Activated CD4-positive, alpha-beta T cell treated with anti-CD3 and anti-CD28 coated beads, Interleukin-2, amount 10 ng/mL, durations not matched to agents 24 days and 14 days (primary cell): ENCODE data around the gene PDE8A. TPM values are rescaled to one million over a fixed set of nuclear protein-coding genes. Genes with fewer than 3 reads are reported as not detected.

ENCODE experiments used
- DNase-seq: peaks from one replicate; pipeline ENCODE4 v3.0.0; 2022
- H3K27ac Mint-ChIP-seq: one replicate; pipeline ENCODE4 v1.8.0; 2022; ENCODE audit warnings: mild to moderate bottlenecking, mixed read lengths
- H3K27me3 Mint-ChIP-seq: one replicate; pipeline ENCODE4 v1.8.0; 2022; ENCODE audit warnings: mixed read lengths
- H3K36me3 Mint-ChIP-seq: one replicate; pipeline ENCODE4 v1.8.0; 2022; ENCODE audit warnings: low read depth, mild to moderate bottlenecking, mixed read lengths
- H3K4me1 Mint-ChIP-seq: one replicate; pipeline ENCODE4 v1.8.0; 2021; ENCODE audit warnings: mixed read lengths
- H3K4me3 Mint-ChIP-seq: one replicate; pipeline ENCODE4 v1.8.0; 2022; ENCODE audit warnings: mild to moderate bottlenecking, moderate library complexity, mixed read lengths
- H3K9me3 Mint-ChIP-seq: one replicate; pipeline ENCODE4 v1.8.0; 2021; ENCODE audit warnings: mixed read lengths
- intact Hi-C: fragments of 100-400 bp; cut with micrococcal nuclease; formaldehyde crosslinking; loops from one replicate; pipeline ENCODE4 v1.15.1; 2023
- total RNA-seq: library from RNA; stranded (reverse); gene quantifications from 2 replicates; pipeline ENCODE4 v1.2.3, GENCODE V29; 2022

The PDE8A gene
- total RNA-seq, 1 donor from 2014 or later = 21.1 TPM

DNA sequence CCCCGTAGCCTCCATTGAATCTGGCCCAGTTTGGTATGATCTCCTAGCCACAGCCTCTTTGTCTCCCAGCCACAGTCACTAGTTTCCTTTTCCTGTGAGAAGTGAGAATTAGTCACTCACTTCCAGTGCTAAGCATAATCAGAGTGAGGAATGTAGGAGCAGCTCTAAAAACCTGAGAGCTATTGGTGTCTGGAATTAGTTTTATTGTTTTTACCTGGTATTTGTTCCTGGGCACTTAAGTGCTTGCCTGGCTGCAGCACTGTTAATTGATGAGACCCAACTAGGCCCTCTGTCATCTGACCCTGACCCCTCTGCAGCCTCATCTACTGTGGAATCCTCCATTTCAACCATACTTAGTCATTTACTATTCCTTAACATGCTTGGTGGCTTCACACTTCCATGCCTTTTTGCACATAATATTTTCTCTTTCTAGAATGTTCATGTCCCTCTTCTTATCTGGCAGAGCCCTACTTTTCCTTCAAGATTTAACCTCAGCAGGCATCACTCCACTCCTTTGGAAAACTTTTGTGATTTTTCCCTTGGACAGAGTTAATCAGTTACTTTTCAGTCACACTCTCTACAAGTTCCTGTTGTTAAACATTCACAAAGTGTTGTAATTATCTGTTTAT lies 48.8 kb downstream of the PDE8A start:
- peak; percentile 63 for DNase-seq
- peaks cover 30% of the 10 kb centered on the region for H3K4me1 Mint-ChIP-seq
- H3K27ac Mint-ChIP-seq = peak overlapping the region; percentile 10
- no peaks in the 10 kb centered on the region for H3K9me3 Mint-ChIP-seq
- H3K27me3 Mint-ChIP-seq = no peaks in the 10 kb centered on the region
- no peaks in the 10 kb centered on the region for H3K36me3 Mint-ChIP-seq
- intact Hi-C loops = loop anchor here (5.0 kb wide), 1 partner anchor 48 kb away; the partner anchor contains the start of gene PDE8A
- H3K4me3 Mint-ChIP-seq = no peak overlapping the region

DNA sequence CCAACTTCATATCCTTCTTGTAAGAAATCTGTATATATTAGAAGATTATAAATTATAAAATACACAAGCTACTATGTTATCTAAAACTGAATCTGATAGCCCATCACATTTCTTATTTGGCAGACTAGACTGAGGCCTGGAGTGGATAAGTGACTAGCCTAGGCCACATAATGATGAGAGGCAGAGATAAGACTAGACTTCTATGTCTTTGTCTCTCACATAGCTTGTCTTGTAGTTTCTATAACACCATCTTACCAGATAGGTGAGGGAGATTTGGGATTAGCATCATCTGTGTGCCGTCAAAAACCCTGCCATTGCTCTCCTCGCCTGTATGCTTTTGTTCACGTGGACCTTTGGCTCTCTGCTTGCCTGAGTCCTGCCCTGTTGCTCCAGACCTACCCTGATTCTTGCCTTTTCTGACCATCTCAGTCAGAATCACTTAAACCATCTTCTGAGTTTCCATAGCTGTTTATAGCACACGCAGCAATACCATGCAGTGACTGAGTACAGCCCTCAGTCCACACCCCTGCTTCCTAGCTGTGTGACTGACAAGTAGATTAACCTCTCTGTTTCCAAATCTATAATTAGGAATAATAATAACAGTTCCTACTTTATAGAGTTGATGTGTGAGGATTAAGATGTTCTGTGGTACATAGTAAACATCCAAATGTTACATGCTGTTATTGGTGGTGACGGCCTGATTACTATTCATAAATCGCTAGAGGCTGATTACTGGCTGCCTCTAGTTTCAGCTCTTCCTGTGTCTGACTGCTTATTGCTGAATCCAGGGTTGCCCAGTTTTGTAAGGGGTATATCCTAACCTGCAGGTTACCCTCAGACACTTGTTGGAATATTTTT lies 49.7 kb downstream of the PDE8A start:
- intact Hi-C loops = loop anchor here (5.0 kb wide), 1 partner anchor 49 kb away; the partner anchor contains the start of gene PDE8A

DNA sequence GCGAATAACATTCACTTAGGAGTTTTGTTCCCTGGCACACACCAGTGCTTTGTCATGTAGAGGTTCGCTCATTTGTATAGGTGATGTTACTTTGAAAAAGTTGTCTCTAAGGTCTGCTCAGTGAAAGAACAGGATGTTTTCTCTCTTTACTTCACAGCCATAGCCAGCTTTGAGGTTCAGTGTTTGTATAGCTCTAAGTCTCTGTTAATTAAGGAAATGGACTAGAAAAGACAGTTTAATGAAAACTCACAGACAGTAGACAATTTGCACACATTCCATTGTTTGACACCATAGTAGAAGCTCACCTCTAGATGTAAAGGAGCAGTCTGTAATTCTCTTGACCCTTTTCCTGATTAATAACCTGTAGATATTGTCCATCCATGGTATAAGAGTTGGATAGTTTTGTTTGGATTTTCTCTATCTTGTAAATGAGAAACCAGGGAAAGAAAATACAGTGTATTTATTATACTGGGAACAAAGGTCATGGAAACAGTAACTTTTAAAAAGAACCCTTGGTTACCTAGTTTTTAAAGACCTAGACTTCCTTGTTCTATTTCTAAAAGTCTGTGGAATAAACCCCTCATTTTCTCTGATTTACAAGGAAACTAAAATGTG lies 50.4 kb downstream of the PDE8A start:
- intact Hi-C loops = loop anchor here (5.0 kb wide), 1 partner anchor 50 kb away; the partner anchor contains the start of gene PDE8A
- Mint-ChIP-seq H3K27ac (no peak overlapping the region), H3K4me1 (peaks cover 29% of the 10 kb centered on the region), H3K36me3 (no peaks in the 10 kb centered on the region), H3K4me3 (no peak overlapping the region), H3K27me3 (no peaks in the 10 kb centered on the region), H3K9me3 (no peaks in the 10 kb centered on the region)
- DNase-seq = no peak

More for the DNA sequence above, 49.7 kb downstream of the PDE8A start:
- H3K9me3 Mint-ChIP-seq = no peaks in the 10 kb centered on the region
- DNase-seq = no peak
- no peaks in the 10 kb centered on the region for H3K27me3 Mint-ChIP-seq
- no peak overlapping the region for H3K27ac Mint-ChIP-seq
- H3K4me3 Mint-ChIP-seq = no peak overlapping the region
- H3K36me3 Mint-ChIP-seq = no peaks in the 10 kb centered on the region
- peaks cover 29% of the 10 kb centered on the region for H3K4me1 Mint-ChIP-seq

DNA sequence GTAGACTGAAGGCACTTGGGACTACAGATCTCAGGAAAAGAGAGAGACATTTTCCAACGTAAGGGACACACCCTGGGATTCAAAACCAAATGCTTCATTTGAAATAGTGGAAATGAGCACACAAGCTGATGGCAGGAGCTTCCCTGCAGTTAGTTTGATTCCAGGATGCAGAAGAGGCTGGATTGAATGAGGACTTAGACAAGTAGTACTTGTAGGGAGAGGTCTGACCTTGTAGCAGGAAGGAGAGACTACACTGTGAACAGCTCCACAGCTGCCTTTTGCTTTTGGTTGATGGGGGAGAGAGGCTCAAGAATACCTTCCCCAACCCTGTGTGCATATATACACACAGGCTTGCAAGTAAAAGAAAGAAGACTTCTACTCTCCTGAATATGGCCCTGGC lies 51.5 kb downstream of the PDE8A start:
- intact Hi-C loops = loop anchor here (5.0 kb wide), 1 partner anchor 51 kb away; the partner anchor contains the start of gene PDE8A

DNA sequence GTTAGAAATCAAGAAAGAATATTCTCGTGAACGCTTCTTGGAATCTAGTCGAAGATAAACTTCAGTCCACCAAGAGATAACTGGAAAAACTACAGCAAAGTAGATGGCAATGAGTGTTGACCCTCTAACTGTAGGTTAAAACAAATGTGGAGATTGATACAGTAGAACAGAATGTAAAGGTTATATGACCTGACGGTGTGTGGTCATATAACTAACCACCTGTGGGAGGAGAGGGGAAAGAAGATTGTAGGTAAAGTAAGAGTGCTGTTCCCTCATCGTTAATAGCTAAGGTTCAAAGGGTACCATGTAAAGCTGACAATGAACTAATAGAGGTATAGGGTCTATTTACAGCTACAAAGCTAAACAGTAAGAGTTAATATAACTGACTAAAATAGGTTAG lies 52.6 kb downstream of the PDE8A start:
- DNase-seq = no peak
- H3K27me3 Mint-ChIP-seq = no peaks in the 10 kb centered on the region
- H3K27ac Mint-ChIP-seq = no peak overlapping the region
- H3K36me3 Mint-ChIP-seq = no peaks in the 10 kb centered on the region
- H3K4me1 Mint-ChIP-seq = peaks cover 31% of the 10 kb centered on the region
- intact Hi-C loops = loop anchor here (5.0 kb wide), 1 partner anchor 52 kb away; the partner anchor contains the start of gene PDE8A
- no peaks in the 10 kb centered on the region for H3K9me3 Mint-ChIP-seq
- no peak overlapping the region for H3K4me3 Mint-ChIP-seq

More for the DNA sequence above, 51.5 kb downstream of the PDE8A start:
- H3K4me1 Mint-ChIP-seq = peaks cover 31% of the 10 kb centered on the region
- no peak for DNase-seq
- no peaks in the 10 kb centered on the region for H3K36me3 Mint-ChIP-seq
- no peaks in the 10 kb centered on the region for H3K27me3 Mint-ChIP-seq
- no peak overlapping the region for H3K27ac Mint-ChIP-seq
- H3K9me3 Mint-ChIP-seq = no peaks in the 10 kb centered on the region
- no peak overlapping the region for H3K4me3 Mint-ChIP-seq

DNA sequence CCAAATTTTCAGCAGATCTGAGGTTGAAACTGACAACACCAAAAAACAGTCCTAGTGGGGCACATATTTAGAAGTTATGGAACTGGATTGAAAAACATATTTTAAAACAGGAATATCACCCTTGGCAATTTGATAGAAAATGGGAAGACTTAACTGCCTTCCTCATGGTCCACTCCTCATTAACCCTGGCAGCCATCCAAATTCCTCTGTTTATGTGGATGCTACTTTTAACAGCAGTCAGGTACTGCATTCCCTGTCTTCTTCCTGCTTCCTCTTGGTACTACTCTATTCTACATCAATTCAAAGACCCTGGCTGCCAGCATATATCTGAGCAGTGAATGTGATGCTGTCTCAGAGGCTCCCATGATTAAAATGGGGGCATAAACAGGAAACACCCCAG lies 54.3 kb downstream of the PDE8A start:
- no peak for DNase-seq
- no peaks in the 10 kb centered on the region for H3K36me3 Mint-ChIP-seq
- H3K27me3 Mint-ChIP-seq = no peaks in the 10 kb centered on the region
- H3K27ac Mint-ChIP-seq = no peak overlapping the region
- H3K9me3 Mint-ChIP-seq = no peaks in the 10 kb centered on the region
- no peak overlapping the region for H3K4me3 Mint-ChIP-seq
- peaks cover 19% of the 10 kb centered on the region for H3K4me1 Mint-ChIP-seq
- intact Hi-C loops = no loop called here

DNA sequence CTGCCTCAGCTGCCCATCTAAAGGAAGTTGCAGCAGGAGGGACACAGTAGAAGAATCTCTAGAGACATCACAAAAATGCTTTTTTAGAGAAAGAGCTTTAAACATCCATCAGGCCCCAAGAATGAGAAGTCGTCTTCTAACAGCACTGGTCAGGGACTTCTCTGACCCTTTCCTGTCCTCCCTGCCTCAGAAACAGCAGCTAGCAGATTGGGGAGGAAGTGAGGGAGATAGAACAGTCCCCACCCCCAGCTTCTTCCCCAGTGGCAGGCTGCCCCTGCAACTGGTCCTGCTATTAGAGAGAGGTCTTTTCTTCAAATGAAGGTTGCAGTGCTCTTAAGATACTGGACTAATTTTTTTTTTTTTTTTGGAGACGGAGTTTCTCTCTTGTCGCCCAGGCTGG lies 55.1 kb downstream of the PDE8A start:
- Mint-ChIP-seq H3K27ac (no peak overlapping the region), H3K9me3 (no peaks in the 10 kb centered on the region), H3K4me1 (peaks cover 15% of the 10 kb centered on the region), H3K36me3 (no peaks in the 10 kb centered on the region), H3K27me3 (no peaks in the 10 kb centered on the region), H3K4me3 (no peak overlapping the region)
- DNase-seq = no peak
- intact Hi-C loops = no loop called here

DNA sequence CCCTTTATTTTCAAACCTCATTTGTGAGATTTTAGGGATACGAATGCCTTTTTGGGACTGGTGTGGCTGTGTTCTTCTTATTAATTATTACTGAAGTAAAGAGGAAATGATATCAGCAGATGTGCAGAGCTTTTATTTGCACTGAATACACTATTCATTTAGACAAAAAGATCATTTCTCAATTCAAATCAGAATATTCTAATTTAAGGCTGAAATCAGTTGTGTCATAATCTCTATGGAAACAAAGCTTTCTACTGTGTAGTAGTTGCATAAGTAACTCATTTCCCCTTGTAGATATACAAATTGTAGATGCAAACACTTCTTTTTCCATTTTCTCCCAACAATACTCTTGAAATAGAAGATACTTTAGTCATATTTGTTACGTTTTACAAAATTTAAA lies 56.0 kb downstream of the PDE8A start:
- Mint-ChIP-seq H3K36me3 (no peaks in the 10 kb centered on the region), H3K4me3 (no peak overlapping the region), H3K4me1 (peaks cover 10% of the 10 kb centered on the region), H3K27me3 (no peaks in the 10 kb centered on the region), H3K9me3 (no peaks in the 10 kb centered on the region), H3K27ac (no peak overlapping the region)
- intact Hi-C loops = no loop called here
- DNase-seq = no peak

DNA sequence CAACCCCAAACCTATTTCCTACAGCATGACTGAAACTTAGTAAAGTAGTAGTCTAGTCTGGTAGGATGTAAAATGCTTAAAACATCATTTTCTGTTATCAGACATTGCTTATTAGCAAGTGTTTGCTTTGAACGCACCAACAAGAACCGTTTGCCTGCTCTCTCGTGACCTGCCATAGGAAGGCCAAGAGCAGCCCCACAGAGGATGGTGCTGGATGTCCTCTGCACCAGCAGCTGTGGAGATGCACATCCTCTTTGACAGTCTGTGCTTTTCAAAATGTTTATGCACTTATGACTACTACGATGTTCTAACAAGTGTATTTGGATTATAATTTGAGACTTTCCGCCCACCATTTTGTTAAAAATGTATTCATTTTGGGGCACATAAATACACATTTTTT lies 59.6 kb downstream of the PDE8A start:
- intact Hi-C loops = no loop called here
- no peaks in the 10 kb centered on the region for H3K27me3 Mint-ChIP-seq
- H3K27ac Mint-ChIP-seq = no peak overlapping the region
- H3K9me3 Mint-ChIP-seq = no peaks in the 10 kb centered on the region
- H3K4me1 Mint-ChIP-seq = peaks cover 13% of the 10 kb centered on the region
- H3K36me3 Mint-ChIP-seq = no peaks in the 10 kb centered on the region
- no peak for DNase-seq
- H3K4me3 Mint-ChIP-seq = no peak overlapping the region

DNA sequence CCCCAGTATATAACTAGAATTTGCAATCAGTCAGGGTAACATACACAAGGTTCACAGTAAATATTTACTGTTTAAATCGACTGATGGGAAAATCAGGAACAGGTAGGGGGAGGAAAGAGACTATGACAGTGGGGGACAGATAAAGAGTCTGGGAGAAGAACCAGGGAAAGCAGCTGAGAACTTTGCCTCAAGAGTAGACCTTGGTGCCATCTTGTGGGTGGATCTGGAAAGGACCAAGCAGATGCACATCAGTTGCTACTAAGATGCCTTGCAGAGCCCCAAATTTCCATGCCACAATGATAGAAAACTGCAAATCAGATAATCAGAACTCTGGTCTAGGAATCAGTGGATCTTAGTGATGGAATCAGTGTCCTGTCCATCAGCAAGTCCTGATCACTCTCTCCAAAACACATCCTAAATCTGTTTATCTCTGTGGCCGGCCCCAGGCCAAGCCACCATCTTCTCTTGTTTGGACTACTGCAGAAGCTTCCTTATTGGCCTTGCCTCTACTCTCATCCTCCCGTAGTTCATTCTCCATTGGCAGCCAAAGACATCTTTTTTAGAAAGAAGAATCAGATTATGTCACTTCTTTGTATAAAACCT lies 62.7 kb downstream of the PDE8A start:
- H3K4me1 Mint-ChIP-seq = peaks cover 8% of the 10 kb centered on the region
- intact Hi-C loops = loop anchor here (1.0 kb wide), 2 partner anchors 89 to 456 kb away; no protein-coding TSS in a partner anchor
- no peaks in the 10 kb centered on the region for H3K27me3 Mint-ChIP-seq
- H3K27ac Mint-ChIP-seq = no peak overlapping the region
- no peaks in the 10 kb centered on the region for H3K9me3 Mint-ChIP-seq
- peak; percentile 80 for DNase-seq
- no peak overlapping the region for H3K4me3 Mint-ChIP-seq
- H3K36me3 Mint-ChIP-seq = no peaks in the 10 kb centered on the region

DNA sequence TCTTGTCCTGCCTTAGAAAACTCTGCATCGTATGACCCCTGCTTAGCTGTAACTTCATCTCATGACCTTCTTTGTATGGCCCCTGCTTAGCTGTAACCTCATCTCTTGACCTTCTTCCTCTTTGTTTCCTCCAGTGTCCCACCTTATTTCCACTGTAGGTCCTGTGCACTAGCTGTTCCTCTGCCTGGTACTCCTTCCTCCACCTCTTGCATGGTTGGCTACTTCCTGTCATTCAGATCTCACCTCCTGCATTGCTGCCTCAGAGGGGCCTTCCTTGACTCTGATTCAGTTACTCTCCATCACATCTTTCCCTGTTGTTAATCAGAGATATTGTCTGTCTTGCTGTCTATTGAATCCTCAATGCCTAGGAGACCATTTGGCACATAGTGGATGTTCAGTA lies 63.2 kb downstream of the PDE8A start:
- Mint-ChIP-seq H3K4me1 (peaks cover 12% of the 10 kb centered on the region), H3K9me3 (no peaks in the 10 kb centered on the region), H3K4me3 (no peak overlapping the region), H3K27me3 (no peaks in the 10 kb centered on the region), H3K27ac (no peak overlapping the region), H3K36me3 (no peaks in the 10 kb centered on the region)
- intact Hi-C loops = loop anchor here (1.0 kb wide), 2 partner anchors 90 to 457 kb away; no protein-coding TSS in a partner anchor
- no peak for DNase-seq

DNA sequence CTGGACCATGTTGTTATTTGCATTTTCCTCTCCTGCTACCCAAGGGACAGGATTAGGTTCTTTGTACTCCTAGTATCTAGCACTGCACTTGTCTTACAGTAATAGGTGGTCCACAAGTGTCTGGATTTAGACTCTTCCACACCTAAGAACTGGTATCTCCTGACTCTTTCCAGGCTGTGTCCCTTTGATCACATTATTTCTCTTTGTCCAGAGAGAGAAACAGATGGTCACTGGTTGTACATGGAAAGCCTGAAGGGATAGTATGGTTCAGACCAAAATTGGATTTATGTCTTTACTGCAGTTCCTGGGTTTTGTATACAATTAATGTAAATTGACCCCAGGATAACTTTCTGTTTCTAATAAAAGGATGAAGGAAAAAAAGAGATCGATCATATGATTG lies 64.0 kb downstream of the PDE8A start:
- Mint-ChIP-seq H3K36me3 (no peaks in the 10 kb centered on the region), H3K9me3 (no peaks in the 10 kb centered on the region), H3K27me3 (no peaks in the 10 kb centered on the region), H3K4me3 (no peak overlapping the region), H3K4me1 (peaks cover 12% of the 10 kb centered on the region), H3K27ac (no peak overlapping the region)
- DNase-seq = no peak
- intact Hi-C loops = no loop called here

DNA sequence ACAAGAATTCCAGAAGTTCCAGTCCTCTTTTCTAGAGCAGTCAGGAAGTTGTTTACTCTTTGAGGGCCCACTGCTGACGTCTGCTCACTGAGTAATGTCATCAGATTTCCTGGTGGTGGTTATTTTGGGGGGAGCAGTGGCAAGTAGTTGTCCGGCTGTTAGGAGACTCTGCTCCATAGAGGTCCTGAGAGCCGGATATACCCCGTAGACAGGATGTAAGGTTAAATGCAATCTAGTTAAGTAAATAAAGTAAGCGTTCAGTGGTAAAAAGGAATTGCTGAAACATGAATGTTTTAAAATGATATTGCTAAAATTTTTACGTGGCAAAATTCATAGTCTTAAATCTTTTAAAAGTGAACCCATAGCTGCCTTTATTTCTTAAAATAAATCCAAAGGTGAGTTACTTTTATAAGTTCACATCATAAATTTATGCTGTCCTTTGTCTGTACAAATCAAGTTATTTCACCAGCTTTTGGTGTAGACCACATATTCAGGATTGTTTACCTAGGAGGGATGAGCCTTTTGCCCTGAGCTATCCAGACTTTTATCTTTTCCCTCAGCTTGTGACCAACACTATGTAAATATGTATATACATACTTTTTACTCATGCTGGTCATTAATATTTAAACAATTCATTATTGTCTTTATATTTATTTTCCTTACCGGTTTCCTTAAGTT lies 65.8 kb downstream of the PDE8A start:
- no peak for DNase-seq
- Mint-ChIP-seq H3K27me3 (no peaks in the 10 kb centered on the region), H3K9me3 (no peaks in the 10 kb centered on the region), H3K36me3 (no peaks in the 10 kb centered on the region), H3K4me3 (no peak overlapping the region), H3K27ac (no peak overlapping the region), H3K4me1 (peaks cover 12% of the 10 kb centered on the region)
- intact Hi-C loops = no loop called here
